Liver (tissue), 3 donors: ENCODE results near the gene PARVB.

Experiments
- CTCF ChIP-seq: fragments of 150-350 bp; IDR thresholded peaks from 2 replicates; pipeline ENCODE4 v1.5.1; 2017; ENCODE audit warnings: improper control_type of control experiment, low read depth, low read length; ENCODE audit not compliant: missing input control
- JUND ChIP-seq, 2 donors: IDR thresholded peaks; 2 replicates each; pipeline ENCODE4 v1.6.1; 2016; ENCODE audit warnings: antibody characterized with exemption in 2 of 2
- MAX ChIP-seq: IDR thresholded peaks from 2 replicates; pipeline ENCODE4 v1.6.1; 2016; ENCODE audit warnings: antibody characterized with exemption
- NR2F2 ChIP-seq: IDR thresholded peaks from 2 replicates; pipeline ENCODE4 v1.6.1; 2016; ENCODE audit warnings: antibody characterized with exemption
- TAF1 ChIP-seq: conservative IDR thresholded peaks from 2 replicates; pipeline ENCODE4 v1.6.1; 2016; ENCODE audit warnings: antibody characterized with exemption, mild to moderate bottlenecking
- ZBTB33 ChIP-seq: IDR thresholded peaks from 2 replicates; pipeline ENCODE4 v1.6.1; 2016; ENCODE audit warnings: antibody characterized with exemption
- donor health status: healthy.
- donor health status: healthy.

GRCh38 chr22:44002997-44003396 is 21.1 kb upstream of the PARVB start:
- TF ChIP-seq MAX (no peak), CTCF (no peak), NR2F2 (no peak), JUND (IDR thresholded peaks at IDR 0.05) (no peak), ZBTB33 (no peak), TAF1 (no peak)
